HG03066 (cell line): ENCODE data around the gene STK33.

ENCODE experiments used
- ATAC-seq: cut with Tn5 transposase; IDR thresholded peaks from one replicate; pipeline ENCODE4 v1.9.1; 2021; ENCODE audit warnings: low read depth; ENCODE audit not compliant: unreplicated experiment

The STK33 gene

GRCh38 chr11:8459711-8460399 is 134.2 kb downstream of the STK33 start:
- ATAC-seq = no peak

- no peak for ATAC-seq
These were observed 151.7 kb downstream of the STK33 start for GRCh38 chr11:8442301-8442700.

- ATAC-seq = no peak
These were observed 153.4 kb downstream of the STK33 start for GRCh38 chr11:8440649-8441048.

- no peak for ATAC-seq
These were observed 164.5 kb downstream of the STK33 start for GRCh38 chr11:8429483-8429882.

- no peak for ATAC-seq
These were observed 168.0 kb downstream of the STK33 start for GRCh38 chr11:8426076-8426475.

GRCh38 chr11:8415195-8415594 is 178.8 kb downstream of the STK33 start:
- no peak for ATAC-seq

- ATAC-seq = no peak
These were observed 185.7 kb downstream of the STK33 start for GRCh38 chr11:8408151-8408941.

- no peak for ATAC-seq
These were observed 190.7 kb downstream of the STK33 start for GRCh38 chr11:8403310-8403709.

GRCh38 chr11:8392886-8393285 is 201.1 kb downstream of the STK33 start:
- no peak for ATAC-seq

- ATAC-seq = no peak
These were observed 201.9 kb downstream of the STK33 start for GRCh38 chr11:8392166-8392565.

- no peak for ATAC-seq
These were observed 203.0 kb downstream of the STK33 start for GRCh38 chr11:8390851-8391612.

- no peak for ATAC-seq
These were observed 204.7 kb downstream of the STK33 start for GRCh38 chr11:8389029-8389996.

GRCh38 chr11:8387693-8388092 is 206.3 kb downstream of the STK33 start:
- no peak for ATAC-seq

- no peak for ATAC-seq
These were observed 206.9 kb downstream of the STK33 start for GRCh38 chr11:8387141-8387540.

- no peak for ATAC-seq
These were observed 207.7 kb downstream of the STK33 start for GRCh38 chr11:8386134-8386864.

- no peak for ATAC-seq
These were observed 209.7 kb downstream of the STK33 start for GRCh38 chr11:8384199-8384821.

GRCh38 chr11:8383627-8384026 is 210.4 kb downstream of the STK33 start:
- no peak for ATAC-seq

- ATAC-seq = no peak
These were observed 210.8 kb downstream of the STK33 start for GRCh38 chr11:8383227-8383626.

- ATAC-seq = no peak
These were observed 211.5 kb downstream of the STK33 start for GRCh38 chr11:8382436-8383053.
